Measurements from ENCODE around the gene KDM4B. TPM values are rescaled to one million over a fixed set of nuclear protein-coding genes. Genes with fewer than 3 reads are reported as not detected.
"Not testable (repeated sequence)": the region's sequence is repeated elsewhere in the genome, so short reads cannot be mapped to it uniquely, and the experiment has no call there.

Gene KDM4B
- total RNA-seq, 1 experiment from 2014 or later: 35.9 TPM

DNA sequence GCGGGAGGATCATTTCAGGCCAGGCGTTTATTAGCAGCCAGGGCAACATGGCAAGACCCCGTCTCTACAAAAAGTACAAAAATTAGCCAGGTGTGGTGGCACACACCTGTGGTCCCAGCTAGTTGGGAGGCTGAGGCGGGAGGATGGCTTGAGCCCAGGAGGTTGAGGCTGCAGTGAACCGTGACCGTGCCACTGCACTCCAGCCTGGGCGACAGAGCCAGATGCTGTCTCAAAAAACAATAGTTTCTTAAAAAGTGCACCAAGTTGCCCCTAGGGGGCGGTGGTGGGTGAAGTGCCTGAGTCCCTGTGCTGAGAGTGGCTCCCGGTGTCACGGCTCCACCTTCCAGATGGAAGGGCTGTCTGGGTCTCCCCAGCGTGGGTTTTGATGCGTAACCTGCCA, 60.7 kb downstream of the KDM4B start:
- BruUV-seq (replicated peaks); POLR2A ChIA-PET: not testable (repeated sequence)
- H3K79me2 ChIP-seq (ENCODE audit: insufficient read depth, low read length): peaks cover 19% of the 10 kb centered on the region; the same call in 1 of the 2 replicates

More for the DNA sequence above, 60.7 kb downstream of the KDM4B start:
- peaks cover 3 to 30% of the 10 kb centered on the region in 2 experiments for H3K4me1 ChIP-seq (ENCODE audit: control insufficient read depth in 1 of 2, insufficient read depth in 2 of 2, low read length in 2 of 2)
- H2AFZ ChIP-seq (ENCODE audit: low read depth, low read length, poor library complexity, severe bottlenecking); H4K20me1 ChIP-seq (ENCODE audit: insufficient read depth); H3K27ac ChIP-seq (ENCODE audit: low read depth, low read length); H3K9me2 ChIP-seq (ENCODE audit: insufficient read depth); H3K4me2 ChIP-seq (ENCODE audit: low read length); H3K27me3 ChIP-seq (ENCODE audit: insufficient read depth, low read length); intact Hi-C loops (cut with micrococcal nuclease); H3K9me3 ChIP-seq (ENCODE audit: control insufficient read depth in 1 of 2, insufficient read depth in 1 of 2, low read depth in 1 of 2, low read length in 2 of 2); H3K36me3 ChIP-seq (ENCODE audit: control insufficient read depth in 1 of 2, insufficient read depth in 2 of 2, low read length in 2 of 2); H3K4me3 ChIP-seq (replicated peaks in 1 of 2; ENCODE audit: low read depth in 1 of 2, low read length in 2 of 2); H3K9ac ChIP-seq (ENCODE audit: low read length): not testable (repeated sequence)
- DNase-seq (ENCODE audit: low read depth, low spot score) (peak; percentile 40), ATAC-seq (peak; percentile 76)
- RAD21 ChIA-PET (ENCODE audit: low non-redundant PET in 1 of 2, low total read pairs in 2 of 2, uncharacterized antibody in 2 of 2, unreplicated experiment in 2 of 2): interaction anchor here in 1 of 2 experiments (2.4 kb wide), 1 partner anchor 220 kb away, joined by 40 read pairs; no protein-coding TSS in a partner anchor
- CTCF ChIA-PET: interaction anchor here (1.3 to 3.9 kb wide), 4 partner anchors 15 to 220 kb away, joined by 4 to 117 read pairs (median 28); partner anchors contain the start of gene PLIN3
- peak; percentile 65 to 76 (median 68); a peak in 5 of 6 replicates for TF ChIP-seq CTCF (IDR thresholded peaks at IDR 0.05 in 2 of 3, conservative IDR thresholded peaks at IDR 0.05 in 1 of 3; ENCODE audit: borderline replicate concordance in 1 of 3, insufficient read depth in 1 of 3, low read depth in 2 of 3, low read length in 2 of 3)

All from HCT116 (cell line).